DOHH2 (cell line): ENCODE data around the gene C3orf33.

Source experiments
- H3F3A ChIP-seq: fragments of 200-600 bp; sonication (generic), shearing (Covaris generic); 2 replicates; pipeline ENCODE4 v1.6.0; 2016; ENCODE audit warnings: antibody characterized with exemption, mild to moderate bottlenecking; ENCODE audit not compliant: control insufficient read depth, insufficient read depth
- H3K27ac ChIP-seq: fragments of 200-600 bp; sonication (generic); 2 replicates; pipeline ENCODE4 v1.5.1; 2014; ENCODE audit warnings: low read depth, mild to moderate bottlenecking, low read length, moderate library complexity
- H3K27me3 ChIP-seq: fragments of 200-600 bp; sonication (generic); 2 replicates; pipeline ENCODE4 v1.6.1; 2014; ENCODE audit warnings: mild to moderate bottlenecking, low read length, mixed read lengths; ENCODE audit not compliant: control insufficient read depth
- H3K36me3 ChIP-seq: fragments of 200-600 bp; sonication (generic); 2 replicates; pipeline ENCODE4 v1.6.1; 2014; ENCODE audit warnings: mild to moderate bottlenecking, low read length, moderate library complexity, mixed read lengths; ENCODE audit not compliant: control insufficient read depth
- H3K4me1 ChIP-seq: fragments of 200-600 bp; sonication (generic); 2 replicates; pipeline ENCODE4 v1.6.1; 2014; ENCODE audit warnings: mild to moderate bottlenecking, low read length, mixed read lengths; ENCODE audit not compliant: control insufficient read depth
- H3K4me2 ChIP-seq: fragments of 200-600 bp; sonication (generic); 2 replicates; pipeline ENCODE4 v1.6.0; 2014; ENCODE audit warnings: mild to moderate bottlenecking, low read length, moderate library complexity
- H3K4me3 ChIP-seq: fragments of 200-600 bp; sonication (generic); 2 replicates; pipeline ENCODE4 v1.5.1; 2014; ENCODE audit warnings: mild to moderate bottlenecking, low read length, mixed read lengths
- H3K79me2 ChIP-seq: fragments of 200-600 bp; sonication (generic); 2 replicates; pipeline ENCODE4 v1.6.1; 2014; ENCODE audit warnings: mild to moderate bottlenecking, low read length, mixed read lengths; ENCODE audit not compliant: control insufficient read depth
- H3K9me2 ChIP-seq: fragments of 200-600 bp; sonication (generic); replicated peaks from 2 replicates; pipeline ENCODE4 v1.6.1; 2014; ENCODE audit warnings: mild to moderate bottlenecking, low read length, mixed read lengths; ENCODE audit not compliant: control insufficient read depth
- H3K9me3 ChIP-seq: fragments of 200-600 bp; sonication (generic); 2 replicates; pipeline ENCODE4 v1.6.1; 2014; ENCODE audit warnings: antibody characterized with exemption, low read length, mixed read lengths; ENCODE audit not compliant: control insufficient read depth, insufficient read depth
- H4K20me1 ChIP-seq: fragments of 200-600 bp; sonication (generic); 2 replicates; pipeline ENCODE4 v1.6.0; 2014; ENCODE audit warnings: low read depth, mild to moderate bottlenecking, antibody characterized with exemption, low read length, moderate library complexity; ENCODE audit not compliant: control insufficient read depth, insufficient read depth
- EZH2phosphoT487 ChIP-seq: fragments of 200-600 bp; sonication (generic); IDR thresholded peaks from 2 replicates; pipeline ENCODE4 v1.6.1; 2017; ENCODE audit warnings: borderline replicate concordance, mild to moderate bottlenecking, antibody characterized with exemption, low read length, moderate library complexity, mixed read lengths
- TF ChIP-seq, protein P1 (sequence below): fragments of 200-600 bp; sonication (generic); IDR thresholded peaks from one replicate; pipeline ENCODE4 v1.5.1; 2014; ENCODE audit warnings: antibody characterized with exemption, mild to moderate bottlenecking, low read depth, low read length; ENCODE audit not compliant: poor library complexity, severe bottlenecking

The C3orf33 gene

DNA sequence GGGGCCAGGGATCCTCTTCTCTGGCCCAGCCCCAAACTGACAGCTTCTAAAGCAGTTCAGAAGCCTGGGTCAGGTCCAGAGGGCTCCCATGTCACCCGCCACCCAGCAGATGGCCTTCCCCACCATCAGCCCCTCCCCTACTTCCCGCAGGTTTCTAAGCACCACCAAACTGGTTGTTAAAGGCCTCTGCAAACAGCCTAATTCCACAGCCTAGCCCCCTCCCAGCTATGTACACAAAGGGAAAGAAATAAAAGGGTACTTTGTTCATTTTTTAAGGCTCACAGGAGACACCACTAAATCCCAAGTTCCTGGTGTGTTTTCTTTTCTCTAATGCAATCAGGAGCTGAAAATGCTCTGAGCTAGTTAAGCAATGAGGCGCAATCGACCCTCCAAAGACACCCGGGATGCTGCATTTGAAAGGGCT is 91.8 kb downstream of the C3orf33 start:
- Histone ChIP-seq H3K27me3 (0 out of 2 replicates have a peak, but pooled peaks cover 2% of the 10 kb centered on the region), H3K9me3 (no peaks in the 10 kb centered on the region), H3K36me3 (no peaks in the 10 kb centered on the region), H3F3A (no peaks in the 10 kb centered on the region), H4K20me1 (no peaks in the 10 kb centered on the region), H3K27ac (no peak overlapping the region), H3K4me2 (no peak overlapping the region), H3K79me2 (no peaks in the 10 kb centered on the region), H3K4me3 (no peak overlapping the region), H3K9me2 (no peaks in the 10 kb centered on the region), H3K4me1 (no peaks in the 10 kb centered on the region)
- TF ChIP-seq EZH2phosphoT487, result no peak
- TF ChIP-seq, protein P1, sequence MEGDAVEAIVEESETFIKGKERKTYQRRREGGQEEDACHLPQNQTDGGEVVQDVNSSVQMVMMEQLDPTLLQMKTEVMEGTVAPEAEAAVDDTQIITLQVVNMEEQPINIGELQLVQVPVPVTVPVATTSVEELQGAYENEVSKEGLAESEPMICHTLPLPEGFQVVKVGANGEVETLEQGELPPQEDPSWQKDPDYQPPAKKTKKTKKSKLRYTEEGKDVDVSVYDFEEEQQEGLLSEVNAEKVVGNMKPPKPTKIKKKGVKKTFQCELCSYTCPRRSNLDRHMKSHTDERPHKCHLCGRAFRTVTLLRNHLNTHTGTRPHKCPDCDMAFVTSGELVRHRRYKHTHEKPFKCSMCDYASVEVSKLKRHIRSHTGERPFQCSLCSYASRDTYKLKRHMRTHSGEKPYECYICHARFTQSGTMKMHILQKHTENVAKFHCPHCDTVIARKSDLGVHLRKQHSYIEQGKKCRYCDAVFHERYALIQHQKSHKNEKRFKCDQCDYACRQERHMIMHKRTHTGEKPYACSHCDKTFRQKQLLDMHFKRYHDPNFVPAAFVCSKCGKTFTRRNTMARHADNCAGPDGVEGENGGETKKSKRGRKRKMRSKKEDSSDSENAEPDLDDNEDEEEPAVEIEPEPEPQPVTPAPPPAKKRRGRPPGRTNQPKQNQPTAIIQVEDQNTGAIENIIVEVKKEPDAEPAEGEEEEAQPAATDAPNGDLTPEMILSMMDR, result no peak
